HK-2 (cell line): Measurements from ENCODE around the gene TAF11L7.
"Not testable (repeated sequence)": the region's sequence is repeated elsewhere in the genome, so short reads cannot be mapped to it uniquely, and the experiment has no call there.

ENCODE experiments used
- DNase-seq: peaks from one replicate; pipeline ENCODE4 v3.0.0-alpha.2; 2018; ENCODE audit not compliant: unreplicated experiment

TAF11L7 gene

GRCh38 chr5:17585658-17586057 is at the start of gene TAF11L7:
Gene TAF11L7, minus strand, starts transcription at chr5:17585758.
- DNase-seq: not testable (repeated sequence)

DNA sequence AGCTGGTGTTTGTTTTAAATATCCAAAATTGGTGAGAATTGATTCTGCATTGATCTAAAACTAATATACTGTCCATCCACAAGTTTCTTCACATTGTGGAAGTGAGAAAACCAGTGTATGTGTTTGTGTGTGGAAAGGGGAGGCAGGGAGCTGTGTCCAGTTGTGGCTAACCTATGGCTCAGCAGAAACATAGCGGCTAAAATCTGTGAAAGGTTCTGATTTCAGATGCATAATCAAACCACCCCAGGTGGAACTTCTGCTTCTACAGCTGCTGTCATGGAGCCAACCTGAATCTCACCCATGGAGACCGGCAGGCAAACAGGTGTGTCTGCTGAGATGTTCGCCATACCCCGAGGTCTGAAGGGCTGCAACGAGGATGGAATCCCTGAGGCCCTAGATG is 48.6 kb upstream of the TAF11L7 start, which contains the start of gene TAF11L14:
Gene TAF11L14 (plus strand): TSS at position 301 of the 400 bp plus-strand sequence.
- DNase-seq: no peak

DNA sequence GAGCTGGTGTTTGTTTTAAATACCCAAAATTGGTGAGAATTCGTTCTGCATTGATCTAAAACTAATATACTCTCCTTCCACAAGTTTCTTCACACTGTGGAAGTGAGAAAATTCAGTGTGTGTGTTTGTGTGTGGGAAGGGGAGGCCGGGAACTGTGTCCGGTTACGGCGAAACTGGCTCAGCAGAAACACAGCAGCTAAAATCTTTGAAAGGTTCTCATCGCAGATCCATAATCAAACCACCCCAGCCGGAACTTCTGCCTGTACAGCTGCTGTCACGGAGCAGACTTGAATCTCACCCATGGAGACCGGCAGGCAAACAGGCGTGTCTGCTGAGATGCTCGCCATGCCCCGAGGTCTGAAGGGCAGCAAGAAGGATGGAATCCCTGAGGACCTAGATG is 46.2 kb upstream of the TAF11L7 start, which contains the start of gene TAF11L13:
Gene TAF11L13 (plus strand): TSS at position 301 of the 400 bp plus-strand sequence.
- DNase-seq: not testable (repeated sequence)

DNA sequence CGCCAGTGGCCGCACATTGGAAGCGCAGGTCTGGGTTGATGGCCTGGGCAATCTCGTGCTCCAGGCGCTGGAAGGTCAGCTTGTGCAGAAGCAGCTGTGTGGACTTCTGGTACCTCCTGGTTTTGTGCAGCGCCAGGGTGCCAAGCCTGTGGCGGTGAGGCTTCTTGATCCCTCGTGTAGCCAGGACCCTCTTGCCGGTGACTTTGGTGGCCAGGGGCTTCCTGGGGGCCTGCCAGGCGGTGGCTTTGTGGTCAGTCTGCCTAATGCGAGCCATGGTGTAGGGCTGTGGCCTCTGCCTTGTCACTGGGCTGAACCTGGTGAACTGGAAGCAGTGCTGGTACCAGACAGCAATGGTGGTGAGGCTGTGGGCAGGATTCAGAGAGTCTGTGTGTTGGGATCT is 40.1 kb upstream of the TAF11L7 start:
- DNase-seq: no peak

DNA sequence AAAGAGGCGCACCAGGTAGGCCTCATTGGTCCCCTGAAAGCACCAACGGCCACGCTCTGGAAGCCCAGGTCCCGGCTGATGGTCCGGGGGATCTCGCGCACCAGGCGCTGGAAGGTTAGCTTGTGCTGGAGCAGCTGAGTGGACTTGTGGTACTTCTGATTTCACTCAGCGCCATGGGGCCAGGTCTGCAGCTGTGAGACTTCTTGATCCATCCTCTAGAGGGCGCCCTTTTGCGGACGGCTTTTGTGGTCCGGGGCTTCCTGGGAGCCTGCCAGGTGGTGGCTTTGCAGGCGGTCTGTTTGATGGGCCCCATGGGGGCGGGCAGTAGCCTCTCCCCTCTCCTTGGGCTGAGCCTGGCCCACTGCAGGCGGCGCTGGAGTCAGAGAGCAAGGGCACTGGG is 35.1 kb upstream of the TAF11L7 start:
- no peak for DNase-seq

DNA sequence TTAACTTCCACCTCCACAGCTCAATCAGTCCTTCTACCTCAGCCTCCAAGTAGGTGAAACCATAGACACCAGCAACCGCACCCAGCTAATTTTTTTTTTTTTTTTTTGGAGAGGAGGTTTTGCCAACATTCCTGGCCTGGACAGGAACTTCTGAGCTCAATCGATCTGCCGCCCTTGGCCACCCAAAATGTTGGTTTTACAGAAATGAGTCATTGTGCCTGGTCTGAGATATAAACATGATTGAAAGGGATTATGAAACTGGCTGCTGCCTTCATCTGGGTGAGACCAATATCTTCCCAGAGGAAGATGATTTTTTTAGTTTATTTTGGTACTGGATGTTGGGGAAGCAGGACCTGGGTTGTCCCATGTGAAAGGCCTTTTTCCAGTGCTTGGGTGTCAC is 33.8 kb upstream of the TAF11L7 start:
- DNase-seq: no peak

DNA sequence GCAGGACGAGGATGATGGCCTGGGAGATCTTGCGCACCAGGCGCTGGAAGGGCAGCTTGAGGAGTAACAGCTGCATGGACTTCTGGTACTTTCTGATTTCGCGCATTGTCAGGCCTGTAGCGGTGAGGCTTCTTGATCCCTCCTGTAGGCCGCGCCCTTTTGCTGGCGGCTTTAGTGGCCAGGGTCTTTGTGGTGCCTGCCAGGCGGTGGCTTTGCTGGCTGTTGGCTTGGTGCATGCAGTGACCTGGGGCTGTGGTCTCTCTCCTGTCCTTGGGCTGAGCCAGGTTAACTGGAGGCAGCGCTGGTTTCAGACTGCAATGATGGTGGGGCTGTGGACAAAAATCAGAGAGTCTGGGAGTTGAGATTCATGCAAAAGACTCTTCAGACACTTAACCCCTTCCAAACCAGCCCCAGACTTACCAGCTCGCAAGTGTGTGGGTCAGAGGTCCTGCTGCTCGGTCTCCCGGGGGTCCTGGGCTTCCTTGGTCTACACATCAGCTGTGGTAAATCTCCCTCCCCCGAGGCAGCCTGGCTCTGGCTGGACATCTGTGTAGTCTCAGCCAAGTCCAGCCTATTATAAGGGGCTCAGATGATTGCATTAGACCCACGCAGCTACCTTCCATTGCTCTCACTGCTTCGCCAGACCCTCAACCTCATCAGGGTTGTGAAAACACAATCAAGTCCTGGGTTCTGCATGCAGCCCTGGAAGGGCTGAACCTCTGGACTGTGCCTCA is 29.5 kb upstream of the TAF11L7 start:
- no peak for DNase-seq

GRCh38 chr5:17610092-17610491 is 24.5 kb upstream of the TAF11L7 start, which contains the start of gene TAF11L12:
Gene TAF11L12, plus strand, starts transcription at chr5:17610392.
- not testable (repeated sequence) for DNase-seq

DNA sequence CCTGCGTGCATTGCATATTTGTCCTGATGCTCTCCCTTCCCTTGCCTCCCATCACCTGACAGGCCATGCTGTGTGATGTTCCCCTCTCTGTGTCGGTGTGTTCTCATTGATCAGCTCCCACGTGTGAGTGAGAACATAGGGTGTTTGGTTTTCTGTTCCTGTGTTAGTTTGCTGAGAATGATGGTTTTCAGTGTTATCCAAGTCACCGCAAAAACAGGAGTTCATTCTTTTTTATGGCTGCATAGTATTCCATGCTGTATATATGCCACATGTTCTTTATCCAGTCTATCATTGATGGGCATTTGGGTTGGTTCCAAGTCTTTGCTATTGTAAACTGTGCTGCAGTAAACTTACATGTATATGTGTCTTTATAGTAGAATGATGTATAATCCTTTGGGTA is 21.9 kb upstream of the TAF11L7 start:
- not testable (repeated sequence) for DNase-seq

- no peak for DNase-seq
Observed at GRCh38 chr5:17604951-17605350, 19.4 kb upstream of the TAF11L7 start.

DNA sequence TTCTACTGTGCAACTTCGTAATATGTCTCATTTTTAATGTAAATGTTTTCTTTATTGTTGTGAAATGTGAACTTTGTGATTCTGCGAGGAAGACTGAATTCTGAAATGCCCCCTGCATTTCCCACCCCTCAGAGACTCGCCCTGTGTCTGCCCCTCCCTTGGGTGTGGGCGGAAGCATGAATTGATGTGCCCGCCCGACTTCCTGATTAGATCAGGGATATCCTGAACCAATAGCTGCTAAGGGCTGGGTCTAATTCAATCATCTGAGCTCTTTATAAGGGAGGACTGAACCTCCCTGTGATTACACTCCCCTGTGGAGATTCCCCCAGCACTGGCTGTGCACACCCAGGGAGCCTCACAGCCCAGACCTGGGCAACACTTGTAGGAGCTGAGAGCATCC is 18.3 kb upstream of the TAF11L7 start, which contains the start of gene TAF11L11:
Gene TAF11L11 (plus strand): TSS at position 304 of the 400 bp plus-strand sequence.
- not testable (repeated sequence) for DNase-seq

GRCh38 chr5:17597728-17598127 is 12.2 kb upstream of the TAF11L7 start, which contains the start of gene TAF11L10:
Gene TAF11L10, minus strand, starts transcription at chr5:17597828.
- not testable (repeated sequence) for DNase-seq

DNA sequence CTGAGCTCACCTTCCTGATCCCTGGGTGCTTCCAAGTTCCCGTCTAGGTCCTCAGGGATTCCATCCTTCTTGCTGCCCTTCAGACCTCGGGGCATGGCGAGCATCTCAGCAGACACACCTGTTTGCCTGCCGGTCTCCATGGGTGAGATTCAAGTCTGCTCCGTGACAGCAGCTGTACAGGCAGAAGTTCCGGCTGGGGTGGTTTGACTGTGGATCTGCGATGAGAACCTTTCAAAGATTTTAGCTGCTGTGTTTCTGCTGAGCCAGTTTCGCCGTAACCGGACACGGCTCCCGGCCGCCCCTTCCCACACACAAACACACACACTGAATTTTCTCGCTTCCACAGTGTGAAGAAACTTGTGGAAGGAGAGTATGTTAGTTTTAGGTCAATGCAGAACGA is 8.7 kb upstream of the TAF11L7 start, which contains the start of gene TAF11L9:
Gene TAF11L9 (minus strand): TSS at position 140 of the 400 bp plus-strand sequence.
- DNase-seq: not testable (repeated sequence)

- DNase-seq: not testable (repeated sequence)
Observed at GRCh38 chr5:17590860-17591259, 5.3 kb upstream of the TAF11L7 start, which contains the start of gene TAF11L8. Gene TAF11L8, minus strand, starts transcription at chr5:17590960.
